GM20431 (cell line): Measurements from ENCODE around the gene USP53.
"Not testable (repeated sequence)": the region's sequence is repeated elsewhere in the genome, so short reads cannot be mapped to it uniquely, and the experiment has no call there.

Source experiments
- in situ Hi-C: fragments of 300-500 bp; cut with MseI, MboI; formaldehyde crosslinking; loops from one replicate; pipeline ENCODE4 v1.15.0; 2020; ENCODE audit warnings: low sequenced_read_pairs; ENCODE audit not compliant: unreplicated experiment

USP53 gene

DNA sequence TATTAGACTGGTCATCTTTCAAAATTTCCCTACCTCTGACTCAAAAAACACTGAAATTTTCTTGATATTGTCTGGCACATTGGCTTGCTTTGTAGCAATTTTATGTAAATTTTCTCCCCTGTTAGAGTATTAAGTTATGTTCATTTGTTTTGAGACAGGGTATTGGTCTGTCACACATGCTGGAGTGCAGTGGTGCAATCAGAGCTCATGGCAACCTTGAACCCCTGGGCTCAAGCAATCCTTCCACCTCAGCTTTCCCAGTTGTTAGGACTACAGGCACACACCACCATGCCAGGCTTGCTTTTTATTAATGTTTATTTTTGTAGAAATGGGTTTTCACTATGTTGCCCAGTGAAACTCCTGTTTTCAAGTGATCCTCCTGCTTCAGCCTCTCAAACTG, 91.9 kb downstream of the USP53 start:
- in situ Hi-C loops: loop anchor here (25.0 kb wide), 1 partner anchor 183 kb away; no protein-coding TSS in a partner anchor

- in situ Hi-C loops: loop anchor here (25.0 kb wide), 1 partner anchor 180 kb away; no protein-coding TSS in a partner anchor
These were observed 95.1 kb downstream of the USP53 start for GRCh38 chr4:119307606-119308005.

GRCh38 chr4:119310826-119311225, 98.3 kb downstream of the USP53 start:
- in situ Hi-C loops: loop anchor here (25.0 kb wide), 1 partner anchor 176 kb away; no protein-coding TSS in a partner anchor

GRCh38 chr4:119313237-119313636, 100.7 kb downstream of the USP53 start:
- in situ Hi-C loops: loop anchor here (25.0 kb wide), 1 partner anchor 174 kb away; no protein-coding TSS in a partner anchor

DNA sequence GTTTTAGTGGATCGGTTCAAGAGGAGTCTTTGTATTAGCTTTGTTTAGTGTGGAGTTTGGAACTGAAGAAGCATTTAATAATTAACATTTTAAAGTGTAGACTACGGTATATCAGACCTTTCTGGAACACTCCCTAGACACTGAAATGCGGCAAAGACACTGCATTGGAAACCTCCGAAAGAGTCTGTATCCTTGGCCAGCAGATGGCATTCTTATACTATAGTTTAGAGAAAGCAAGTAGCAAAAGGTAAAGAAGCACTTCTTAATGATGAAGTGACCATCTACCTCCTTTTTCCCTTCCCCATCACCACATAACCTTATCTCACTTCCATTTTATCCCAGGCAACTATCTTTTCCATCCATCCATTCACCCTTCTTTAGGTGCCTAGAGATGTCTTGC, 101.8 kb downstream of the USP53 start:
- in situ Hi-C loops: loop anchor here (25.0 kb wide), 1 partner anchor 173 kb away; no protein-coding TSS in a partner anchor

- in situ Hi-C loops: loop anchor here (25.0 kb wide), 1 partner anchor 172 kb away; no protein-coding TSS in a partner anchor
These were observed 102.5 kb downstream of the USP53 start for GRCh38 chr4:119315036-119315435.

DNA sequence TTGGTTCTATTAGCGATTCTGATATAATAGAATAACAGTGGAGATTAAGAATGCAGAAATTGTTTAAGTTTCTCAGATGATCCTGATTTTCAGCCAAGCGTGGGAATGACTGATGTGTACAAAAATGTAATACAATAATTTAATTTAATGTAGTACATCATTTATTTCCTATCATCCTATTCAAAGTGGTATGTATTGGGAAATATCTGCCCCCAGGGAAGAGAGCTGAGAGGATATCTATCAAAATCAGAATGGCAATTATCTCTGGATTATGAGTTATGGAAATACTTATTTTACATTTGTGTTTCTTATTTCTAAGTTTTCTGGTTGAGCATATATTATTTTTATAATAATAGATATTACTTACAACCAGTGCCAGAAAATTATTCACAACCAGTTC, 105.5 kb downstream of the USP53 start:
- in situ Hi-C loops: loop anchor here (25.0 kb wide), 1 partner anchor 169 kb away; no protein-coding TSS in a partner anchor

GRCh38 chr4:119321921-119322687, 109.6 kb downstream of the USP53 start, which contains the start of gene FABP2:
FABP2 (minus strand) TSS chr4:119322138; CDS start chr4:119322102, 36 bp downstream.
- in situ Hi-C loops: loop anchor here (25.0 kb wide), 1 partner anchor 165 kb away; no protein-coding TSS in a partner anchor

DNA sequence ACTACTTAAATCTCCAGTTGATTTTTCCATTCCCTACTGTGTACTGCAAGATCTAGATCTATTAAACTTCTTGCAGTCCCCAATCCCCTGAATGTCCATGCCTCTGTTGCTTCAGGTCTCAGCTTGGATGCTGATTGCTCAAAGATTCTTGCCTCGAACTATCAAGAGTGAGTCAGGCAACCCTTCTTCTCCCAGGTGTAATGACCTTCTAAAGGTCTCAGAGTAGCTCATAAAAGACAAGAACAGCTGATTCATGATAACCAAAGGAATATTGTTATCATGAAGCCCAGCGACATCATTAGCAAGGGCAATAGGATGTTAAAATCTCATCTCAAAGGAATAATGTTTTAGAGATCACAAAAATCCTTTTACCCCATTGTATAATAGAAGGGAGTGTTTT, 116.2 kb downstream of the USP53 start:
- in situ Hi-C loops: no loop called here

DNA sequence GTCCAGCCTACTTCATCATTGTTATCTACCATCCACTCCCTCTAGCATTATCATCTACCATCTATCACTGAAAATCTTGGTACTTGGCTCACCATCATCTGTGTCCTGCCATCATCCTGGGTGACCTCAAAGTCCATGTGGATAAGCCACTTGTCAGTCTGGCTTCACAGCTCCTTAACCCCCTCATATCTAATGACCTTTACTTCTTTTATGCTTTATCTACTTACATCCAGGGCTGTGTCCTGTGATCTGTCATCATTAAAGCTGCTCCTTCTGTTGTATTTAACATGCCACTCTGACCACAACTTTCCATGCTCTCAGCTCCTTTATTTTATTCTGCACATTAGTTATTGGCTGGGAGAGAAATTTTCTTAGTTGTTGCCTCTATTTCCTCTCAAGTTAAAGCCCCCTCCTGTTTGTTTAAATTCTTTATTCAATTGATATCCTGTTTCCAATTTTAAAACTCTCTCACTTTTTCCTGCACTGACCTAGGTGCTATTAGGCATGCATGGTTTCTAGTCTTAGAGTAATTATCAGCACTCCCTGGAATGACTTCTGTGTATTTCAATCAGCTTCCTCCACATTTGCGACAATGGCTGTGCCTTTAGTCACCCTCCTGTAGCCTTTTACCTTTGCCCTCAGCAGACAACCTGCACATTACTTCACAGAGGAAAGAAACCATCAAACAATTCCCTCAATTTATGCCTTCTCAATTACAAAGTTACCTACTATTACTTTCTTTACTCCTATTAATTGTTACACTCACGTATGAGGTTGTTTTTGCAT, 117.5 kb downstream of the USP53 start:
- in situ Hi-C loops: no loop called here

GRCh38 chr4:119336332-119336979, 123.9 kb downstream of the USP53 start:
- in situ Hi-C loops: not testable (repeated sequence)

DNA sequence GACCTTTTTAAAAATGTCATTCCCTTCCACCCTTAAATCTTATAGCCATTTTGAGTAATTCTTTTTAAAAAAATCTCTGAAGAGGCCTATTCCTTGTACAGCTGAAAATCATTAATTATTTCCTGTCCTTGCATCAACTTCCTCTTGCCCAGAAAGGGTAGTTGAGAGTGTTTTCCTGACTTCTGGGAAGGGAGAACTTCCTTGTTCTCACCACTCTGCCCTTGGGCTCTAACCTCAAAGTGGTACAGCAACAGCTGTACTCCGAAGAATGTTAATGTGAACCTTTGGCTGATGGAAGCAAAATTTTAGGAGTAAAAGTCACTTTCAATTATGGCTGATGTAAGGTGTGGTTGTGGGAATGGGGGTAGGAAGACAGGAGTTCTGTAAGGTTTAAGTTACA, 124.5 kb downstream of the USP53 start:
- in situ Hi-C loops: no loop called here

GRCh38 chr4:119339895-119340294, 127.4 kb downstream of the USP53 start:
- in situ Hi-C loops: not testable (repeated sequence)

- in situ Hi-C loops: not testable (repeated sequence)
These were observed 130.8 kb downstream of the USP53 start for GRCh38 chr4:119343293-119343692.
